Measurements from ENCODE around the gene SH3TC1.

DNA sequence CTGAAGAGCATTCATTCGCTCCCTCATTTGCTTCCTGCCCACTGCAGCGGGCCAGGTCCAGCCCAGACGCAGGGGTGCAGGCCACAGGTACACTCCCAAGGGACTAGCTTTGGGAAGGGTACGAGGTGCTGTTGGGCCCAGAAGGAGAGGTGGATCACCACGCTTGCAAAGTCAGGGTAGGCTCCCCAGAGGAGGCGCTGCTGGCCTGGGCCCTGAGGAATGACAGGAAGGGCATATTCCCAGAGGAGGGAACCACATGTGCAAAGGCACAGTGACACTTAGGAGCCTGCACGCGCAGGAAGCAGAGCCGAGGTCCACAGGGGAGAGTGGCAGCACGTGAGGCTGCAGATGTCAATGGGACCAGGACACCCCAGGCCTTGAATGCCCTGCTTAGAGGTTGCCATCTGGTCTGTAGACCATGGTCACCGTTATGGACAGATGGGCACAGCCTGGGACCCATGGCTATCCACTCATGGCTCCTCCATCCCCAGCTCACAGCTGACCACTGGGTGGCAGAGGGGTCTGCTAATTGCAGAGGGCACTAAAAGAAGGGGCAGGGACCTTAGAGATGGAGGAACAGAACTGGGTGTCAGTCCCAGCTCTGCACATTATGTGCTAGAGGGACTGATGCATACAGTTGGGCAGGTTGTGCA, 78.4 kb downstream of the SH3TC1 start:
- no peak for TF ChIP-seq EZH2 (IDR thresholded peaks at IDR 0.05; ENCODE audit: borderline replicate concordance, low read length)
- TF ChIP-seq, protein P1, sequence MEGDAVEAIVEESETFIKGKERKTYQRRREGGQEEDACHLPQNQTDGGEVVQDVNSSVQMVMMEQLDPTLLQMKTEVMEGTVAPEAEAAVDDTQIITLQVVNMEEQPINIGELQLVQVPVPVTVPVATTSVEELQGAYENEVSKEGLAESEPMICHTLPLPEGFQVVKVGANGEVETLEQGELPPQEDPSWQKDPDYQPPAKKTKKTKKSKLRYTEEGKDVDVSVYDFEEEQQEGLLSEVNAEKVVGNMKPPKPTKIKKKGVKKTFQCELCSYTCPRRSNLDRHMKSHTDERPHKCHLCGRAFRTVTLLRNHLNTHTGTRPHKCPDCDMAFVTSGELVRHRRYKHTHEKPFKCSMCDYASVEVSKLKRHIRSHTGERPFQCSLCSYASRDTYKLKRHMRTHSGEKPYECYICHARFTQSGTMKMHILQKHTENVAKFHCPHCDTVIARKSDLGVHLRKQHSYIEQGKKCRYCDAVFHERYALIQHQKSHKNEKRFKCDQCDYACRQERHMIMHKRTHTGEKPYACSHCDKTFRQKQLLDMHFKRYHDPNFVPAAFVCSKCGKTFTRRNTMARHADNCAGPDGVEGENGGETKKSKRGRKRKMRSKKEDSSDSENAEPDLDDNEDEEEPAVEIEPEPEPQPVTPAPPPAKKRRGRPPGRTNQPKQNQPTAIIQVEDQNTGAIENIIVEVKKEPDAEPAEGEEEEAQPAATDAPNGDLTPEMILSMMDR (IDR thresholded peaks at IDR 0.05; ENCODE audit: low read length): no peak
